HL-60 (cell line): ENCODE results near the gene NAV2.

Experiments
- DNase-seq, 2 experiments: peaks; one replicate each; pipeline ENCODE4 v3.0.0-alpha.2; 2010 to 2020; ENCODE audit warnings: low read depth in 1 of 2, low spot score in 1 of 2
- H3K27ac ChIP-seq: fragments of 250-450 bp; sonication (Bioruptor Pico); replicated peaks from 2 replicates; pipeline ENCODE4 v1.5.1; 2020; ENCODE audit warnings: mild to moderate bottlenecking, moderate library complexity
- H3K27me3 ChIP-seq: fragments of 250-450 bp; sonication (Bioruptor Pico); 2 replicates; pipeline ENCODE4 v1.5.1; 2021; ENCODE audit warnings: mild to moderate bottlenecking, moderate library complexity; ENCODE audit not compliant: insufficient read depth, poor library complexity, severe bottlenecking
- H3K4me3 ChIP-seq: replicated peaks from 2 replicates; pipeline ENCODE4 v1.5.1; 2011; ENCODE audit warnings: mild to moderate bottlenecking, control low read depth, low read length; ENCODE audit not compliant: insufficient read depth
- CTCF ChIP-seq: IDR thresholded peaks from one replicate; pipeline ENCODE4 v1.5.1; 2011; ENCODE audit warnings: low read length, control low read depth, inconsistent platforms; ENCODE audit not compliant: insufficient read depth
- GABPA ChIP-seq: IDR thresholded peaks from 2 replicates; pipeline ENCODE4 v1.6.1; 2012; ENCODE audit warnings: low read depth
- POLR2AphosphoS5 ChIP-seq: IDR thresholded peaks from 2 replicates; pipeline ENCODE4 v1.6.1; 2012; ENCODE audit warnings: low read depth
- REST ChIP-seq: IDR thresholded peaks from 2 replicates; pipeline ENCODE4 v1.6.1; 2012; ENCODE audit warnings: low read depth; ENCODE audit not compliant: insufficient replicate concordance
- SPI1 ChIP-seq: IDR thresholded peaks from 2 replicates; pipeline ENCODE4 v1.6.1; 2012; ENCODE audit warnings: low read depth, mild to moderate bottlenecking, borderline replicate concordance

NAV2 gene

GRCh38 chr11:20054584-20054983, 341.9 kb downstream of the NAV2 start:
- TF ChIP-seq CTCF (no peak), SPI1 (no peak), REST (no peak), GABPA (no peak), POLR2AphosphoS5 (no peak)
- Histone ChIP-seq H3K27me3 (no peaks in the 10 kb centered on the region), H3K4me3 (no peak overlapping the region), H3K27ac (no peak overlapping the region)
- DNase-seq: no peak

- no peak overlapping the region for H3K27ac ChIP-seq
- H3K4me3 ChIP-seq: no peak overlapping the region
- TF ChIP-seq POLR2AphosphoS5 (no peak), CTCF (no peak), GABPA (no peak), SPI1 (no peak), REST (no peak)
- no peak for DNase-seq
- no peaks in the 10 kb centered on the region for H3K27me3 ChIP-seq
These were observed 342.7 kb downstream of the NAV2 start for GRCh38 chr11:20055312-20055711.

DNA sequence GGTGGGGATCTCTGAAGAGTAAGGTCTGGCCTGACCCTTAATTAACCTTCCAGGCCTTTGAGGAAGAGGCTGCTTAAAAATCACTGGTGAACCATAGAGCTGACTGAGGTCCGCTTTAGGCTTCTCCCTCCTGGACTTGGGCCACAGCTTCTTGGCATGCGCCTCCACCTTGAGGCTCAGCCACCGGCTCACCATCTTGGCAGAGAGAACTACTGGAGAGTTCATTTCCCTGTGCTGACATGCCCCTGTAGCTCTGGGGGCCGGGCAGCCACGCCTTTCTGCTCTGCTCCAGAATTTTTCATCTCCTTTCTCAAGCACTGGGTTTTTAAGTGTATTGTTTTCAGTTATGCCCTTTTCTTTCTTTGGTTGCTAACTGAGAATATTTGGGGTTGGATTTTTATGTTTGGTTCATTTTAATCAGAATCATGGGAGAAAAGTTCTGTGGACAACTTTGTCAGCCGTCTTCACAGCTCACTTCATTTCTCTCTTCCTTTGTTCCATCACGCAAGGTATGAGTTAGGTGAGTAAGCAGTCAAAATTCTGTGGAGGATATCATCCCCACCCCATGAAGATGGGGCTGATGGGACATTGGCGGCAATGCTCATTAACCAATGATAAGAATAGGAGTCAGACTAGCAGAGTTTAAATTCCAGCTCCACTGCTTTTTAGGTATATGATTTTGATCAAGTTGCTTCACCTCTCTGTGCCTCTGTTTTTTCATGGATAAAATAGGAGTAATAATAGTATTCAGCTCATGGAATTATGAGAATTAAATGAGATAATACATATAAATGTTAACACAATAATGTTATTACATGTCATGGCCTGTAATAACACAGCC, 343.7 kb downstream of the NAV2 start:
- H3K4me3 ChIP-seq: no peak overlapping the region
- no peaks in the 10 kb centered on the region for H3K27me3 ChIP-seq
- TF ChIP-seq CTCF: no peak
- DNase-seq: no peak
- no peak overlapping the region for H3K27ac ChIP-seq
